Fibroblast of skin of right biceps (primary cell): ENCODE measurements around the gene SMARCA2.
"Not testable (repeated sequence)": the region's sequence is repeated elsewhere in the genome, so short reads cannot be mapped to it uniquely, and the experiment has no call there.

Experiments used
- DNase-seq: peaks from one replicate; pipeline ENCODE4 v3.0.0-alpha.2; 2013

SMARCA2 gene

GRCh38 chr9:2106666-2107065, 91.5 kb downstream of the SMARCA2 start:
- no peak for DNase-seq

GRCh38 chr9:2107906-2108451, 92.8 kb downstream of the SMARCA2 start:
- DNase-seq, result no peak

- peak; percentile 98 for DNase-seq
These were observed 94.0 kb downstream of the SMARCA2 start for GRCh38 chr9:2109069-2109650.

- DNase-seq, result no peak
These were observed 94.9 kb downstream of the SMARCA2 start for GRCh38 chr9:2110036-2110435.

- DNase-seq, result peak; percentile 19
These were observed 100.9 kb downstream of the SMARCA2 start for GRCh38 chr9:2116073-2116472.

- DNase-seq, result no peak
These were observed 102.4 kb downstream of the SMARCA2 start for GRCh38 chr9:2117527-2117926.

- no peak for DNase-seq
These were observed 104.4 kb downstream of the SMARCA2 start for GRCh38 chr9:2119566-2119965.

GRCh38 chr9:2120926-2121689, 106.0 kb downstream of the SMARCA2 start:
- peak; percentile 64 for DNase-seq

GRCh38 chr9:2122299-2122698, 107.2 kb downstream of the SMARCA2 start:
- DNase-seq, result no peak

GRCh38 chr9:2125906-2126305, 110.8 kb downstream of the SMARCA2 start:
- no peak for DNase-seq

- no peak for DNase-seq
These were observed 111.2 kb downstream of the SMARCA2 start for GRCh38 chr9:2126331-2126803.

- peak; percentile 63 for DNase-seq
These were observed 112.3 kb downstream of the SMARCA2 start for GRCh38 chr9:2127486-2127885.

- no peak for DNase-seq
These were observed 113.0 kb downstream of the SMARCA2 start for GRCh38 chr9:2128141-2128540.

- no peak for DNase-seq
These were observed 113.5 kb downstream of the SMARCA2 start for GRCh38 chr9:2128618-2129017.

- no peak for DNase-seq
These were observed 115.8 kb downstream of the SMARCA2 start for GRCh38 chr9:2130941-2131340.

GRCh38 chr9:2132484-2133082, 117.4 kb downstream of the SMARCA2 start:
- peak; percentile 49 for DNase-seq

GRCh38 chr9:2134391-2134790, 119.2 kb downstream of the SMARCA2 start:
- no peak for DNase-seq

GRCh38 chr9:2138646-2139045, 123.5 kb downstream of the SMARCA2 start:
- DNase-seq, result no peak

GRCh38 chr9:2140600-2141223, 125.6 kb downstream of the SMARCA2 start:
- DNase-seq, result no peak

- DNase-seq, result no peak
These were observed 127.1 kb downstream of the SMARCA2 start for GRCh38 chr9:2142212-2142611.

- no peak for DNase-seq
These were observed 129.5 kb downstream of the SMARCA2 start for GRCh38 chr9:2144619-2145018.

- DNase-seq, result no peak
These were observed 130.6 kb downstream of the SMARCA2 start for GRCh38 chr9:2145746-2146145.

GRCh38 chr9:2146700-2147099, 131.6 kb downstream of the SMARCA2 start:
- DNase-seq, result not testable (repeated sequence)
